ENCODE results near the gene ASGR1.
"Not testable (repeated sequence)": the region's sequence is repeated elsewhere in the genome, so short reads cannot be mapped to it uniquely, and the experiment has no call there.

GRCh38 chr17:7169565-7169908, 9.6 kb downstream of the ASGR1 start:
- TF ChIP-seq REST (IDR thresholded peaks at IDR 0.05); CTCF (IDR thresholded peaks at IDR 0.05; ENCODE audit: low read depth, low read length, missing input control): not testable (repeated sequence)
